ENCODE results near the gene LCP1. TPM values are rescaled to one million over a fixed set of nuclear protein-coding genes. Genes with fewer than 3 reads are reported as not detected.

LCP1 gene
- total and polyA plus RNA-seq, 2 donors from 2014 or later = 5.6 to 73.5 TPM

DNA sequence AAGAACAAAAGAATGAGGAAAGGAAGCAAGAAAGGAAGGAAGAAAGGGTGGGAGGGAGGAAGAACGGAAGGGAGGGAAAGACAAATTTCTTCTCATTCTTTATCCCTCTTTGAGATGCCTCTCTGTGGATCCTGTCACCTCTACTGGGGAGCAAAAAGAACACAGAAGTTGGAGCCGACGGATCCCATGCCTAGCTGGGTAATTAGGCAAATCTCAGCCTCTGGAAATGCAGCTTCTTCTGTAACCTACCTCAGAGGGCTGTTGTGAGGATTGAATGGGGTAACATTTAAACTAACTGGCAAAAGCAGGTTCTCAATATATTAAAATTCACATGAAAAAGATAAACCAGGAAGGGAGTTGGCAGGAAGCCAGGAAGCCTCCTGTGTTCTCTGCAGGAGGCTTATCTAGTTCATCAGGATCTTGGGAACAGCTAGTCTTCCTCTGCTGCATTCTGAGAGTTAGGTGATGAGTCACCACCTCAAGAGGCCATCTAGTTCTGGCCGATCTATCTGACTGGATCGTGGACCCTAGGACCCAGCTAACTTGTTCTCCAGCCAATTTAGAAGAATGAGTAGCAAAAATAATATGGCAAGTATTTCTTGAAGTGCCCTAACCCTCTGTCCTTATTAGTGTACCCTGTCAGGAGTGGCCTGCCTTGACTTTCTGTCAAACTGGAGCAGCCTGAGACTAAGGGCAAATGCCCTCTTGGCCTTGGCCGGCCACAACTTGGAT is 61.9 kb downstream of the LCP1 start:
- TF ChIP-seq, protein P1, sequence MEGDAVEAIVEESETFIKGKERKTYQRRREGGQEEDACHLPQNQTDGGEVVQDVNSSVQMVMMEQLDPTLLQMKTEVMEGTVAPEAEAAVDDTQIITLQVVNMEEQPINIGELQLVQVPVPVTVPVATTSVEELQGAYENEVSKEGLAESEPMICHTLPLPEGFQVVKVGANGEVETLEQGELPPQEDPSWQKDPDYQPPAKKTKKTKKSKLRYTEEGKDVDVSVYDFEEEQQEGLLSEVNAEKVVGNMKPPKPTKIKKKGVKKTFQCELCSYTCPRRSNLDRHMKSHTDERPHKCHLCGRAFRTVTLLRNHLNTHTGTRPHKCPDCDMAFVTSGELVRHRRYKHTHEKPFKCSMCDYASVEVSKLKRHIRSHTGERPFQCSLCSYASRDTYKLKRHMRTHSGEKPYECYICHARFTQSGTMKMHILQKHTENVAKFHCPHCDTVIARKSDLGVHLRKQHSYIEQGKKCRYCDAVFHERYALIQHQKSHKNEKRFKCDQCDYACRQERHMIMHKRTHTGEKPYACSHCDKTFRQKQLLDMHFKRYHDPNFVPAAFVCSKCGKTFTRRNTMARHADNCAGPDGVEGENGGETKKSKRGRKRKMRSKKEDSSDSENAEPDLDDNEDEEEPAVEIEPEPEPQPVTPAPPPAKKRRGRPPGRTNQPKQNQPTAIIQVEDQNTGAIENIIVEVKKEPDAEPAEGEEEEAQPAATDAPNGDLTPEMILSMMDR (IDR thresholded peaks at IDR 0.05; ENCODE audit: borderline replicate concordance, extremely low read depth, insufficient read depth) = no peak
- no peaks in the 10 kb centered on the region for H3K27me3 ChIP-seq (ENCODE audit: control insufficient read depth, insufficient read depth, low read length)
- H3K9me3 ChIP-seq (ENCODE audit: control insufficient read depth in 2 of 3, insufficient read depth in 1 of 3, low read length in 3 of 3) = no peaks in the 10 kb centered on the region
- H3K4me3 ChIP-seq (ENCODE audit: low read length in 3 of 3) = no peak overlapping the region
- H3K9ac ChIP-seq (ENCODE audit: low read length in 3 of 3) = no peak overlapping the region
- intact Hi-C loops (cut with DNase I) = no loop called here
- H3K4me1 ChIP-seq (ENCODE audit: control insufficient read depth in 2 of 3, insufficient read depth in 2 of 3, low read depth in 1 of 3, low read length in 3 of 3) = peaks cover 0 to 4% (median 0%) of the 10 kb centered on the region in 3 donors
- H3K27ac ChIP-seq (ENCODE audit: low read depth in 2 of 2, low read length in 2 of 2) = no peak overlapping the region
- no peak for DNase-seq
- no peaks in the 10 kb centered on the region for H3K36me3 ChIP-seq (ENCODE audit: control insufficient read depth in 2 of 3, insufficient read depth in 3 of 3, low read length in 3 of 3)
- FAIRE-seq = no peak

DNA sequence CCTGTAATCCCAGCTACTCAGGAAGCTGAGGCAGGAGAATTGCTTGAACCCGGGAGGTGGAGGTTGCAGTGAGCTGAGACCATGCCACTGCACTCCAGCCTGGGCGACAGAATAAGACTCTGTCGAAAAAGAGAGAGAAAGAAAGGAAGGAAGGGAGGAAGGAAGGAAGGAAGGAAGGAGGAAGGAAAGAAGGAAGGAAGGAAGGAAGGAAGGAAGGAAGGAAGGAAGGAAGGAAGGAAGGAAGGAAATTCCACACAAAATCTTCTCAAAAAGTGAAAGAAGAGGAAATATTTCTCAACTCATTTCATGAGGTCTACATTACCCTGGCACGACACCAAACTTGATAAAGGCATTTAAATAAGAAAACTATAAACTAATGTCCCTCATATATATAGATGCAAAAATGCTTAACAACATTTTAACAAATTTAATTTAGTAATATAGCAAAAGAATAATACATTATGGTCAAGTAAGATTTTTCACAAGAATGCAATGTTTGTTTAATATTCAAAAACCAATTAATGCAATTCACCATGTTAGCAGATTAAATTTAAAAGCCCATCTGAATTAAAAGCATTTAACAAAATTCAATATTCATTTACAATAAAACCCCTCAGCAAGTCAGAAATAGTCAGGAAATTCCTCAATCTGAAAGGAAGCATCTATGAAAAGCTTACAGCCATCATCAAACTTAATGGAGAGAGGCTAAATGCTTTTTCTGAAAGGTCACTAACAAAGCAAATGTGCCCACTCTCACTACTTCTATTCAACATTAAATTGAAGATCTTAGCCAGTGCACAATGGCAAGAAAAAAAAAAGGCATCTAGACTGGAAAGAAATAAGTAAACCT is 65.1 kb downstream of the LCP1 start:
- H3K9ac ChIP-seq (ENCODE audit: low read length in 3 of 3) = no peak overlapping the region
- H3K9me3 ChIP-seq (ENCODE audit: control insufficient read depth in 2 of 3, insufficient read depth in 1 of 3, low read length in 3 of 3) = no peaks in the 10 kb centered on the region
- TF ChIP-seq, protein P1 (IDR thresholded peaks at IDR 0.05; ENCODE audit: borderline replicate concordance, extremely low read depth, insufficient read depth) = no peak
- no peak overlapping the region for H3K4me3 ChIP-seq (ENCODE audit: low read length in 3 of 3)
- no peak for DNase-seq
- H3K4me1 ChIP-seq (ENCODE audit: control insufficient read depth in 2 of 3, insufficient read depth in 2 of 3, low read depth in 1 of 3, low read length in 3 of 3) = peaks cover 0 to 4% (median 0%) of the 10 kb centered on the region in 3 donors
- no peaks in the 10 kb centered on the region for H3K36me3 ChIP-seq (ENCODE audit: control insufficient read depth in 2 of 3, insufficient read depth in 3 of 3, low read length in 3 of 3)
- no peak overlapping the region for H3K27ac ChIP-seq (ENCODE audit: low read depth in 2 of 2, low read length in 2 of 2)
- intact Hi-C loops (cut with DNase I) = no loop called here
- FAIRE-seq = no peak
- H3K27me3 ChIP-seq (ENCODE audit: control insufficient read depth, insufficient read depth, low read length) = no peaks in the 10 kb centered on the region

DNA sequence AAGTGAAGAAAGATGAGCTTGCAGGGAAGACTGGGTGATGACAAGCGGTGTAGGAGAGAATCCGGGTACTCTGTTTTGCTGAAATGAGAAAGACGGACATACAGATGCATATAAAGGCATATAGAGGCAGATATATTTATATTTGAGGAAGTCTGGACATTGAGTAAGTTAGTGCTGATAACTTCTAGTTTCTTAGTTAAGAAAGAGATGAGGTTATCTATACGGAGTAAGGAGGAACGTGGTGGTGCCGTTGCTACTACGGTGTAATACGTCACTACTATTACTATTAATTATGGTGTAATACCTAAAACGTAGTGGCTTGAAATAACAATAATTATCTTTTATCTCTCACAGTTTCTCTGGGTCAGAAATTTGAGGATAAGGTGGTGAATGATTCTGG is 67.4 kb downstream of the LCP1 start:
- FAIRE-seq = no peak
- Histone ChIP-seq H3K9ac (ENCODE audit: low read length in 3 of 3) (no peak overlapping the region), H3K4me1 (ENCODE audit: control insufficient read depth in 2 of 3, insufficient read depth in 2 of 3, low read depth in 1 of 3, low read length in 3 of 3) (no peaks in the 10 kb centered on the region), H3K4me3 (ENCODE audit: low read length in 3 of 3) (no peak overlapping the region), H3K36me3 (ENCODE audit: control insufficient read depth in 2 of 3, insufficient read depth in 3 of 3, low read length in 3 of 3) (no peaks in the 10 kb centered on the region), H3K27ac (ENCODE audit: low read depth in 2 of 2, low read length in 2 of 2) (no peak overlapping the region), H3K27me3 (ENCODE audit: control insufficient read depth, insufficient read depth, low read length) (no peaks in the 10 kb centered on the region), H3K9me3 (ENCODE audit: control insufficient read depth in 2 of 3, insufficient read depth in 1 of 3, low read length in 3 of 3) (no peaks in the 10 kb centered on the region)
- TF ChIP-seq, protein P1 (IDR thresholded peaks at IDR 0.05; ENCODE audit: borderline replicate concordance, extremely low read depth, insufficient read depth) = no peak
- intact Hi-C loops (cut with DNase I) = no loop called here
- DNase-seq = no peak
